PC-9 (cell line): ENCODE results near the gene SERPINH1.

Source experiments
- EZH2 ChIP-seq: fragments of 200-600 bp; sonication (generic); IDR thresholded peaks from 2 replicates; pipeline ENCODE4 v1.8.0; 2017; ENCODE audit warnings: antibody characterized with exemption, low read depth
- TF ChIP-seq, protein P1 (sequence below): fragments of 200-600 bp; sonication (generic); conservative IDR thresholded peaks from 2 replicates; pipeline ENCODE4 v1.6.1; 2017; ENCODE audit warnings: mixed run types, antibody characterized with exemption, mild to moderate bottlenecking, moderate library complexity

DNA sequence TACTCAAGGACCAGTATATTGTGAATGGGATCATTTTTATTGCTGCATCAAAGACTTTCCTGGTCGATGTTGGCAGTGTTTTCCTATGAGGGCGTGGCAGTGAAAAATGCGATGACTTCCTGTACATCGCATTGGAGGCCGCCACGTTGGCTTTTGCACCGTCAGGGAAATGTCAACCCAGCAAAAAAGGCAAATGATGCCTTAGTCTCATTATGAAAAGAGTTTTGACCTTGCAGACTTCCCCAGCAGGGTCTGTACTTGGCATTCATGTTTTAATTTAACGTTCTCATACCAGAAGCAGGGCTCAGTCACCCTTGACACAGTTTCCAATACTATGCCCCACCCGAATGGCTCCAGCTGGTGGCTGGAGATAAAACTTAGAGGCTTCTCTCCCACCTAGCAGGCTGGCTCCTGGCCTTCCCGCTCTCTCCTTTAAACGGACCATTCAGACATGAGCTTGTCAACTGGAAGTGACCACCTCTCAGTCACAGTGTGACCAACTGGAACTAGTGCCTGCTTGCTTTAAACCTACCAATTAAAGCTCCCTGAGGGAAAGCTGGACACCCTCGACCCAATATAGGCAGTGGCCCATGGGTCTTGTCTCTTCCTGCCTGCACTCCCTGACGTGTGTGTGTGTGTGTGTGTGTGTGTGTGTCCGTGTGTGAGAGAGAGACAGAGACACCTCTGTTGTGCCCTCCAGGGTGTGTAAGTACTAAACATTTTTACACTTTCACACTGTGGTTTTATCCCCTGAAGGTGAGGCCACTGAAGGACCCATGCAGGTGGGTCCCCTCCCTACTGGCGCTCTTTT lies 27.6 kb upstream of the SERPINH1 start:
- TF ChIP-seq, protein P1, sequence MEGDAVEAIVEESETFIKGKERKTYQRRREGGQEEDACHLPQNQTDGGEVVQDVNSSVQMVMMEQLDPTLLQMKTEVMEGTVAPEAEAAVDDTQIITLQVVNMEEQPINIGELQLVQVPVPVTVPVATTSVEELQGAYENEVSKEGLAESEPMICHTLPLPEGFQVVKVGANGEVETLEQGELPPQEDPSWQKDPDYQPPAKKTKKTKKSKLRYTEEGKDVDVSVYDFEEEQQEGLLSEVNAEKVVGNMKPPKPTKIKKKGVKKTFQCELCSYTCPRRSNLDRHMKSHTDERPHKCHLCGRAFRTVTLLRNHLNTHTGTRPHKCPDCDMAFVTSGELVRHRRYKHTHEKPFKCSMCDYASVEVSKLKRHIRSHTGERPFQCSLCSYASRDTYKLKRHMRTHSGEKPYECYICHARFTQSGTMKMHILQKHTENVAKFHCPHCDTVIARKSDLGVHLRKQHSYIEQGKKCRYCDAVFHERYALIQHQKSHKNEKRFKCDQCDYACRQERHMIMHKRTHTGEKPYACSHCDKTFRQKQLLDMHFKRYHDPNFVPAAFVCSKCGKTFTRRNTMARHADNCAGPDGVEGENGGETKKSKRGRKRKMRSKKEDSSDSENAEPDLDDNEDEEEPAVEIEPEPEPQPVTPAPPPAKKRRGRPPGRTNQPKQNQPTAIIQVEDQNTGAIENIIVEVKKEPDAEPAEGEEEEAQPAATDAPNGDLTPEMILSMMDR = no peak
- TF ChIP-seq EZH2 = no peak
